Fibroblast of villous mesenchyme (primary cell): ENCODE results near the gene COL13A1. TPM values are rescaled to one million over a fixed set of nuclear protein-coding genes. Genes with fewer than 3 reads are reported as not detected.

Source experiments
- DNase-seq: peaks from one replicate; pipeline ENCODE4 v3.0.0-alpha.2; 2010; ENCODE audit warnings: low read depth
- H3K4me3 ChIP-seq: 2 replicates; pipeline ENCODE4 v1.5.1; 2011; ENCODE audit warnings: low read depth, mild to moderate bottlenecking, low read length
- CTCF ChIP-seq: IDR thresholded peaks from 2 replicates; pipeline ENCODE4 v1.5.1; 2012; ENCODE audit warnings: low read depth, mild to moderate bottlenecking, low read length; ENCODE audit not compliant: insufficient read depth
- total RNA-seq: library from RNA; depleted of rRNA; stranded (reverse); fragments of >200 nt; gene quantifications from 2 replicates; pipeline ENCODE4 v1.2.3, GENCODE V29; 2012

COL13A1 gene
- total RNA-seq, 1 donor: 3.5 TPM

GRCh38 chr10:69955897-69956740 is 154.4 kb downstream of the COL13A1 start:
- no peak for DNase-seq
- TF ChIP-seq CTCF: no peak
- no peak overlapping the region for H3K4me3 ChIP-seq

- no peak for TF ChIP-seq CTCF
- H3K4me3 ChIP-seq: no peak overlapping the region
- no peak for DNase-seq
These were observed 155.1 kb downstream of the COL13A1 start for GRCh38 chr10:69956741-69957230.

GRCh38 chr10:69957241-69957885 is 155.7 kb downstream of the COL13A1 start:
- TF ChIP-seq CTCF: no peak
- no peak overlapping the region for H3K4me3 ChIP-seq
- DNase-seq: no peak

- peak; percentile 94 for TF ChIP-seq CTCF
- no peak overlapping the region for H3K4me3 ChIP-seq
- peak; percentile 55 for DNase-seq
These were observed 156.3 kb downstream of the COL13A1 start for GRCh38 chr10:69957886-69958555.

GRCh38 chr10:69958556-69958902 is 156.8 kb downstream of the COL13A1 start:
- H3K4me3 ChIP-seq: no peak overlapping the region
- no peak for DNase-seq
- TF ChIP-seq CTCF: no peak

GRCh38 chr10:69959911-69960310 is 158.2 kb downstream of the COL13A1 start:
- DNase-seq: no peak
- TF ChIP-seq CTCF: no peak
- no peak overlapping the region for H3K4me3 ChIP-seq
